Keratinocyte (primary cell): ENCODE results near the gene WASF1. TPM values are rescaled to one million over a fixed set of nuclear protein-coding genes. Genes with fewer than 3 reads are reported as not detected.

Source experiments
- DNase-seq: peaks from one replicate; pipeline ENCODE4 v3.0.0-alpha.2; 2011; ENCODE audit warnings: low read depth, missing footprints, low spot score
- FAIRE-seq: peaks from 2 replicates; lab custom pipeline; 2011; peaks lifted over from hg19 to GRCh38; lab: Jason Lieb, UNC
- H2AFZ ChIP-seq: 2 replicates; pipeline ENCODE4 v1.6.0; 2012; ENCODE audit warnings: low read length, control low read depth, inconsistent platforms; ENCODE audit not compliant: control insufficient read depth
- H3K27ac ChIP-seq: 2 replicates; pipeline ENCODE4 v1.5.1; 2011; ENCODE audit warnings: low read length; ENCODE audit not compliant: control insufficient read depth, insufficient read depth
- H3K27me3 ChIP-seq: 3 replicates; pipeline ENCODE4 v1.6.0; 2011; ENCODE audit warnings: low read length; ENCODE audit not compliant: control insufficient read depth, insufficient read depth; ENCODE audit errors: extremely low read depth
- H3K36me3 ChIP-seq, 2 experiments: 2 replicates in 1 of 2; 3 replicates in 1 of 2; pipeline ENCODE4 v1.5.1; 2011; ENCODE audit warnings: low read length in 2 of 2, mild to moderate bottlenecking in 1 of 2; ENCODE audit not compliant: control insufficient read depth in 2 of 2, insufficient read depth in 2 of 2; ENCODE audit errors: extremely low read depth in 1 of 2
- H3K4me1 ChIP-seq: 3 replicates; pipeline ENCODE4 v1.5.1; 2011; ENCODE audit warnings: low read length; ENCODE audit not compliant: control insufficient read depth, insufficient read depth; ENCODE audit errors: extremely low read depth
- H3K4me2 ChIP-seq: 3 replicates; pipeline ENCODE4 v1.6.0; 2011; ENCODE audit warnings: low read depth, low read length; ENCODE audit not compliant: control insufficient read depth, insufficient read depth; ENCODE audit errors: extremely low read depth
- H3K4me3 ChIP-seq, 3 experiments: fragments of 200-600 bp in 1 of 3; sonication (generic) in 1 of 3; 2 replicates in 2 of 3; 3 replicates in 1 of 3; pipeline ENCODE4 v1.5.1; 2011 to 2016; ENCODE audit warnings: low read length in 3 of 3, mild to moderate bottlenecking in 3 of 3, control low read depth in 2 of 3, inconsistent platforms in 1 of 3, low read depth in 1 of 3, mixed read lengths in 1 of 3, mixed run types in 1 of 3, moderate library complexity in 1 of 3; ENCODE audit not compliant: control insufficient read depth in 2 of 3, insufficient read depth in 2 of 3; ENCODE audit errors: extremely low read depth in 1 of 3
- H3K79me2 ChIP-seq: 2 replicates; pipeline ENCODE4 v1.6.0; 2012; ENCODE audit warnings: low read length; ENCODE audit not compliant: control insufficient read depth, insufficient read depth
- H3K9ac ChIP-seq: 3 replicates; pipeline ENCODE4 v1.6.0; 2011; ENCODE audit warnings: low read length; ENCODE audit not compliant: control insufficient read depth, insufficient read depth; ENCODE audit errors: extremely low read depth
- H3K9me1 ChIP-seq: 3 replicates; pipeline ENCODE4 v1.6.0; 2011; ENCODE audit warnings: low read length; ENCODE audit not compliant: control insufficient read depth, insufficient read depth; ENCODE audit errors: extremely low read depth
- H3K9me3 ChIP-seq: 2 replicates; pipeline ENCODE4 v1.5.1; 2012; ENCODE audit warnings: low read depth, low read length; ENCODE audit not compliant: control insufficient read depth
- H4K20me1 ChIP-seq: 3 replicates; pipeline ENCODE4 v1.6.0; 2011; ENCODE audit warnings: low read length; ENCODE audit not compliant: control insufficient read depth, insufficient read depth; ENCODE audit errors: extremely low read depth
- CTCF ChIP-seq, 3 experiments: IDR thresholded peaks in 1 of 3; conservative IDR thresholded peaks in 1 of 3; optimal IDR thresholded peaks in 1 of 3; 2 replicates in 2 of 3; 3 replicates in 1 of 3; pipeline versions ENCODE3 to v1.5.1; 2011; ENCODE audit warnings: low read length in 3 of 3, mild to moderate bottlenecking in 3 of 3, moderate library complexity in 2 of 3, control low read depth in 1 of 3, inconsistent platforms in 1 of 3; ENCODE audit not compliant: insufficient read depth in 2 of 3; ENCODE audit errors: extremely low read depth in 1 of 3
- EZH2 ChIP-seq: IDR thresholded peaks from one replicate; pipeline ENCODE4 v1.6.1; 2012; ENCODE audit warnings: inconsistent platforms, mild to moderate bottlenecking, low read length, moderate library complexity
- dilution Hi-C: fragments of 300-500 bp; cut with MboI; formaldehyde crosslinking; loops from one replicate; pipeline ENCODE4 v1.7.0; 2020; ENCODE audit warnings: low sequenced_read_pairs; ENCODE audit not compliant: extremely low pct_ligation_motif_present
- polyA plus RNA-seq, 5 experiments: library from polyadenylated mRNA; depleted of rRNA in 3 of 5; stranded (reverse) in 3 of 5; stranded (forward) in 1 of 5; unstranded in 1 of 5; fragments of >200 nt; gene quantifications; 1 replicate in 1 of 5; 2 replicates in 3 of 5; 3 replicates in 1 of 5; pipeline versions ENCODE4 v1.2.1 to v1.2.3, GENCODE V29; 2011 to 2012; ENCODE audit warnings: missing spikeins in 2 of 5, low read depth in 1 of 5, low replicate concordance in 1 of 5

WASF1 gene
- polyA plus RNA-seq, 1 donor (not counting 4 experiments of a cell fraction or from before 2014, with no cell fraction given), result 20.9 TPM

- Histone ChIP-seq H3K27ac (no peak overlapping the region), H3K36me3 (no peaks in the 10 kb centered on the region), H3K9me1 (no peaks in the 10 kb centered on the region), H3K27me3 (peaks cover 3% of the 10 kb centered on the region), H3K4me3 (no peak overlapping the region), H3K79me2 (no peaks in the 10 kb centered on the region), H3K4me1 (no peaks in the 10 kb centered on the region), H3K9ac (no peak overlapping the region), H4K20me1 (no peaks in the 10 kb centered on the region), H2AFZ (no peak overlapping the region), H3K4me2 (no peak overlapping the region), H3K9me3 (no peaks in the 10 kb centered on the region)
- TF ChIP-seq CTCF (optimal IDR thresholded peaks at IDR 0.05 in 1 of 3, IDR thresholded peaks at IDR 0.05 in 1 of 3, conservative IDR thresholded peaks at IDR 0.05 in 1 of 3; ENCODE audit: extremely low read depth in 1 of 3, insufficient read depth in 2 of 3, low read length in 3 of 3) (no peak), EZH2 (no peak)
- no peak for DNase-seq
- FAIRE-seq, result no peak
- dilution Hi-C loops, result no loop called here
Observed at GRCh38 chr6:110055387-110055735, 124.1 kb downstream of the WASF1 start.

DNA sequence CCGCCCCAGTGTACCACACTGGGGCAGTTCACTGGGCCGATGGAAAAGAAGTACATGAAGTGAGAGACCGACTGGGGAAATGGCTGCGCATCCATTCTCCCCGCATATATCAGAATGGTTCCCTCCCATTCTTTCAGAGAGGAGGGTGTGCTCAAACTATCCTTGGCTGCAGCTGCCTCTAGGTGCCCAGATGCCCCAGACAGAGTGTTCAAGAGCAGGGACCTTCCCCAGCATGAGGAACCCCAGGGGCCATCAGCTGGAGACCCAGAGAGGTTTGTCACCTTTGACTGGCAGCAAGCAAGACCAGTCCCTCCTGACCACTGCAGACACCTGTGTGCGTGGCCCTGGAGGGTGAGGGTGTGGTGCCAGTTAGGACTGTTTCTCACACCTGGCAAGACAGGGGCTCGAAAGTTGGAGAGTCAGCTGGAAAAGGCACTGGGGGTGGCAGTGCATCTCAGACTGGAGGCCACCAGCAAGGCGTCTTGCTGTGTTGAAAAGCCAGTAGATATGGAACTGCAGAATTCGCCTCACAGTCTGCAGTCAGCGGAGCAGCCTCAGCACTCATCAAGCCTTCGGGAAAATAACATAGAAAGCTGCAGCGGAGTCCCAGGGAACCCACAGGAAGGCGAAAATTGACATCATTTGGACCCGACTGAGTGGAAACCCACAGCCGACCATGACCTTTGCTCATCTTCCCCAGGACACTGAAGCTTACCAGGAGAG lies 124.6 kb downstream of the WASF1 start:
- Histone ChIP-seq H2AFZ (no peak overlapping the region), H3K27me3 (peaks cover 6% of the 10 kb centered on the region), H3K9me3 (no peaks in the 10 kb centered on the region), H3K4me3 (no peak overlapping the region), H3K79me2 (no peaks in the 10 kb centered on the region), H3K4me2 (no peak overlapping the region), H3K9ac (no peak overlapping the region), H3K36me3 (no peaks in the 10 kb centered on the region), H3K4me1 (no peaks in the 10 kb centered on the region), H3K27ac (no peak overlapping the region), H3K9me1 (no peaks in the 10 kb centered on the region), H4K20me1 (no peaks in the 10 kb centered on the region)
- FAIRE-seq (no peak), DNase-seq (no peak)
- no peak for TF ChIP-seq CTCF (optimal IDR thresholded peaks at IDR 0.05 in 1 of 3, IDR thresholded peaks at IDR 0.05 in 1 of 3, conservative IDR thresholded peaks at IDR 0.05 in 1 of 3; ENCODE audit: extremely low read depth in 1 of 3, insufficient read depth in 2 of 3, low read length in 3 of 3)
- TF ChIP-seq EZH2, result no peak
- dilution Hi-C loops, result no loop called here
